MM.1S (cell line): ENCODE results near the gene NTN1.

ENCODE experiments used
- CTCF ChIP-seq: fragments of 300-600 bp; sonication (generic); IDR thresholded peaks from 2 replicates; pipeline ENCODE4 v1.5.1; 2016; ENCODE audit warnings: antibody characterized with exemption, low read length, mixed read lengths
- EZH2phosphoT487 ChIP-seq: fragments of 300-600 bp; sonication (generic); IDR thresholded peaks from 2 replicates; pipeline ENCODE4 v1.6.1; 2018; ENCODE audit warnings: antibody characterized with exemption, low read length

GRCh38 chr17:8975091-8975725 is 46.1 kb upstream of the NTN1 start:
- TF ChIP-seq EZH2phosphoT487 (no peak), CTCF (no peak)
